Gastroesophageal sphincter (tissue), 4 donors: ENCODE results near the gene EARS2. TPM values are rescaled to one million over a fixed set of nuclear protein-coding genes. Genes with fewer than 3 reads are reported as not detected.
"Not testable (repeated sequence)": the region's sequence is repeated elsewhere in the genome, so short reads cannot be mapped to it uniquely, and the experiment has no call there.

Experiments used
- ATAC-seq: fragments of 150-250 bp; one replicate; pipeline ENCODE4 v1.9.1; 2016; ENCODE audit warnings: mild to moderate bottlenecking, moderate library complexity
- H3K27ac ChIP-seq, 4 donors: fragments of 200-600 bp; sonication (generic) in 3 of 4; 1 replicate in 3 of 4; 2 replicates in 1 of 4; pipeline ENCODE4 v1.5.1; 2016 to 2019
- H3K27me3 ChIP-seq: fragments of 200-600 bp; sonication (generic); one replicate; pipeline ENCODE4 v1.5.1; 2019
- H3K36me3 ChIP-seq, 2 donors: fragments of 200-600 bp; sonication (generic); one replicate each; pipeline ENCODE4 v1.5.1; 2019; ENCODE audit warnings: control low read depth in 1 of 2
- H3K4me1 ChIP-seq, 3 donors: fragments of 200-600 bp; sonication (generic); 1 replicate in 2 of 3; 2 replicates in 1 of 3; pipeline ENCODE4 v1.5.1; 2016 to 2019; ENCODE audit warnings: control low read depth in 2 of 3
- H3K4me3 ChIP-seq, 2 donors: fragments of 200-600 bp; sonication (generic); one replicate each; pipeline ENCODE4 v1.5.1; 2019; ENCODE audit warnings: mild to moderate bottlenecking in 1 of 2, moderate library complexity in 1 of 2
- H3K9me3 ChIP-seq, 3 donors: fragments of 200-600 bp; sonication (generic); one replicate each; pipeline ENCODE4 v1.5.1; 2017 to 2019; ENCODE audit warnings: control low read depth in 2 of 3
- EP300 ChIP-seq: sonication (generic); formaldehyde crosslinking; IDR thresholded peaks from one replicate; pipeline ENCODE4 v1.6.1; 2017; ENCODE audit warnings: antibody characterized with exemption, mild to moderate bottlenecking
- POLR2A ChIP-seq, 2 donors: fragments of 450-650 bp; IDR thresholded peaks; one replicate each; pipeline ENCODE4 v1.6.1; 2017; ENCODE audit warnings: antibody characterized with exemption in 2 of 2, mild to moderate bottlenecking in 2 of 2, moderate library complexity in 1 of 2
- POLR2AphosphoS5 ChIP-seq: sonication (generic); formaldehyde crosslinking; IDR thresholded peaks from one replicate; pipeline ENCODE4 v1.6.1; 2017; ENCODE audit warnings: antibody characterized with exemption
- WGBS, 2 donors: methylation state at CpG; one replicate each; pipeline ENCODE4 v1.1.5; 2018; ENCODE audit warnings: low coverage in 1 of 2; 5-methylcytosine and 5-hydroxymethylcytosine counted together
- total RNA-seq, 4 donors: library from RNA; depleted of rRNA; stranded (reverse); fragments of >200 nt; gene quantifications; one replicate each; pipeline ENCODE4 v1.1.0, GENCODE V29; 2016
- TF ChIP-seq, protein P1 (sequence below), 4 experiments: fragments of 200-600 bp in 2 of 4; fragments of 450-650 bp in 2 of 4; sonication (generic) in 1 of 4; IDR thresholded peaks; one replicate each; pipeline ENCODE4 v1.5.1; 2017 to 2019; ENCODE audit warnings: antibody characterized with exemption in 4 of 4, mild to moderate bottlenecking in 2 of 4, moderate library complexity in 2 of 4

EARS2 gene
- total RNA-seq, 4 donors from 2014 or later = 9.5 to 28.5 (median 18.8) TPM

- 88 to 94% methylated on average over 6 to 10 of the region's 12 CpGs for WGBS, 2 donors
- no peak for TF ChIP-seq EP300
- no peak for TF ChIP-seq POLR2AphosphoS5
- TF ChIP-seq, protein P1, sequence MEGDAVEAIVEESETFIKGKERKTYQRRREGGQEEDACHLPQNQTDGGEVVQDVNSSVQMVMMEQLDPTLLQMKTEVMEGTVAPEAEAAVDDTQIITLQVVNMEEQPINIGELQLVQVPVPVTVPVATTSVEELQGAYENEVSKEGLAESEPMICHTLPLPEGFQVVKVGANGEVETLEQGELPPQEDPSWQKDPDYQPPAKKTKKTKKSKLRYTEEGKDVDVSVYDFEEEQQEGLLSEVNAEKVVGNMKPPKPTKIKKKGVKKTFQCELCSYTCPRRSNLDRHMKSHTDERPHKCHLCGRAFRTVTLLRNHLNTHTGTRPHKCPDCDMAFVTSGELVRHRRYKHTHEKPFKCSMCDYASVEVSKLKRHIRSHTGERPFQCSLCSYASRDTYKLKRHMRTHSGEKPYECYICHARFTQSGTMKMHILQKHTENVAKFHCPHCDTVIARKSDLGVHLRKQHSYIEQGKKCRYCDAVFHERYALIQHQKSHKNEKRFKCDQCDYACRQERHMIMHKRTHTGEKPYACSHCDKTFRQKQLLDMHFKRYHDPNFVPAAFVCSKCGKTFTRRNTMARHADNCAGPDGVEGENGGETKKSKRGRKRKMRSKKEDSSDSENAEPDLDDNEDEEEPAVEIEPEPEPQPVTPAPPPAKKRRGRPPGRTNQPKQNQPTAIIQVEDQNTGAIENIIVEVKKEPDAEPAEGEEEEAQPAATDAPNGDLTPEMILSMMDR (IDR thresholded peaks at IDR 0.05) = no peak
- TF ChIP-seq POLR2A (IDR thresholded peaks at IDR 0.05) = no peak
- no peak for ATAC-seq
- Histone ChIP-seq H3K27ac (no peak overlapping the region), H3K27me3 (no peaks in the 10 kb centered on the region), H3K36me3 (peaks cover 0 to 52% of the 10 kb centered on the region in 2 donors), H3K4me1 (peaks cover 4 to 43% (median 14%) of the 10 kb centered on the region in 3 donors), H3K4me3 (no peak overlapping the region), H3K9me3 (no peaks in the 10 kb centered on the region)
These were observed 37.0 kb upstream of the EARS2 start for GRCh38 chr16:23594186-23594585.

GRCh38 chr16:23590181-23590580 lies 33.0 kb upstream of the EARS2 start:
- Histone ChIP-seq H3K36me3 (peaks cover 0 to 92% of the 10 kb centered on the region in 2 donors), H3K27me3 (no peaks in the 10 kb centered on the region), H3K9me3 (no peaks in the 10 kb centered on the region), H3K4me1 (peaks cover 3 to 37% (median 11%) of the 10 kb centered on the region in 3 donors), H3K4me3 (no peak overlapping the region), H3K27ac (no peak overlapping the region)
- no peak for ATAC-seq
- WGBS, 2 donors = 60 to 73% methylated on average over 2 to 3 of the region's 3 CpGs
- TF ChIP-seq, protein P1 (IDR thresholded peaks at IDR 0.05) = no peak
- TF ChIP-seq EP300 (no peak), POLR2A (IDR thresholded peaks at IDR 0.05) (no peak), POLR2AphosphoS5 (no peak)

DNA sequence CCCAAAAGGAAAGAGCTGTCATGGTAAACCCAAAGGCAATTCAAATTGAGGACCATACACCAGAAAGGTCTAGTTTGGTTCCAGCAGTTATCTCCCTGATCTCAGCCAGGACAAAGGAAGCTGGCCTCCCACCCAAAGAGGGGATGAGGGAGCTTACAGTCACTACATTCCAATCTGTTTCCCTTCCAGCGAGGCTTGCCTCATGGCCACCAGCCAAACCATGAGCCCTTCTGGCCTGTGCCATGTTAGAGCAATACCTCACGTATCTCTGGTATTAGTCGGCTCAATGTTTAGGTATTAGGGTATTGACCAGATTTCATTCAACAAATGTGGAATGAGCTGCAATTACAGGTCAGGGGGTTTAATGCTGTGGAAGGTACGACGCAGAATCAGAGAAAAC lies 30.6 kb upstream of the EARS2 start:
- Histone ChIP-seq H3K36me3 (peaks cover 0 to 96% of the 10 kb centered on the region in 2 donors), H3K4me1 (peaks cover 0 to 12% (median 0%) of the 10 kb centered on the region in 3 donors), H3K4me3 (no peak overlapping the region), H3K9me3 (no peaks in the 10 kb centered on the region), H3K27me3 (no peaks in the 10 kb centered on the region), H3K27ac (no peak overlapping the region)
- WGBS, 2 donors = 42 to 67% methylated on average over 4 to 5 of the region's 5 CpGs
- ATAC-seq = no peak
- no peak for TF ChIP-seq POLR2AphosphoS5
- TF ChIP-seq POLR2A (IDR thresholded peaks at IDR 0.05) = no peak
- TF ChIP-seq, protein P1 (IDR thresholded peaks at IDR 0.05) = no peak
- TF ChIP-seq EP300 = no peak

DNA sequence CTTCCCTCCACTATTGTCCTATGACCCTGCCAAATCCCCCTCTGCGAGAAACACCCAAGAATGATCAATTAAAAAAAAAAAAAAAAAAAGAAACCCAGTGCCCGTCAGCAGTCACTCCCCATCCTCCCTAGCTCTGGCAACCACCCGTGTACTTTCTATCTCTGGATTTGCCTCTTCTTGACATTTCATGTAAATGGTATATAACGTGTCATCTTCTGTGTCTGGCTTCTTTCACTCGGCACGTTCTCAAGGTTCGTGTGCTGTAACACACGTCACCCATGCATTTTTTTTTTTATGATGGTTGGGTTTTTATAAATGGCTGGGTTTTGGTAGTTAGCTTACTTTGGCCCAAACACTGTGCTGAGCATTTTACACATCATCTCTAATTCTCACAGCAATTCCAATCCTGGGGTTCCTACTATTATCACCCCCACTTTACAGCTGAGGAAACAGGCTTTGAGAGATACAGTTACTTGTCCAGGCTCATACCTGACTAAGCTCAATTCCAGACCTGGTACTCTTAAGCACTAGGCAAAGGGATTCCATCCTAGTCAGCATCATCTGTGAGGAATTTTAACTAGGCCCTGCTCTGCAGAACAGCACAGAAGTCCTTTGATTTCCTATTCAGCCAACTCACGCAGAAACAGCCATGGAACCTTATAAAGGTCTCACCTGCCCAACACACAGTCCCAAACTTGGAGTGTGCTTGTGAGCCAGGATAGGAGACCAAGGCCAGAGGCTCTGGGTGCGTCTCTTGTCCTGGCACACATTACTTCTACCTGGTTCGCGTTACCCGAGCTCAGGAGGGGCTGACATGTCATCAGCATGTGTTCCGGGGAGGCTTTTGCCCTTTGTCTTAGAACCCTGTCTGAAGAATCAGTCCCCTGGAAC lies 27.3 kb upstream of the EARS2 start:
- no peak for ATAC-seq
- no peaks in the 10 kb centered on the region for H3K27me3 ChIP-seq
- H3K27ac ChIP-seq = peak overlapping the region in 2 of 4 donors; percentile 35 to 58
- peaks cover 0 to 6% (median 0%) of the 10 kb centered on the region in 3 donors for H3K4me1 ChIP-seq
- H3K4me3 ChIP-seq = no peak overlapping the region
- TF ChIP-seq, protein P1 (IDR thresholded peaks at IDR 0.05) = no peak
- TF ChIP-seq EP300 (no peak), POLR2A (IDR thresholded peaks at IDR 0.05) (no peak), POLR2AphosphoS5 (no peak)
- H3K9me3 ChIP-seq = no peaks in the 10 kb centered on the region
- H3K36me3 ChIP-seq = peaks cover 0 to 96% of the 10 kb centered on the region in 2 donors
- WGBS, 2 donors = 47 to 60% methylated on average over 3 to 8 of the region's 14 CpGs

DNA sequence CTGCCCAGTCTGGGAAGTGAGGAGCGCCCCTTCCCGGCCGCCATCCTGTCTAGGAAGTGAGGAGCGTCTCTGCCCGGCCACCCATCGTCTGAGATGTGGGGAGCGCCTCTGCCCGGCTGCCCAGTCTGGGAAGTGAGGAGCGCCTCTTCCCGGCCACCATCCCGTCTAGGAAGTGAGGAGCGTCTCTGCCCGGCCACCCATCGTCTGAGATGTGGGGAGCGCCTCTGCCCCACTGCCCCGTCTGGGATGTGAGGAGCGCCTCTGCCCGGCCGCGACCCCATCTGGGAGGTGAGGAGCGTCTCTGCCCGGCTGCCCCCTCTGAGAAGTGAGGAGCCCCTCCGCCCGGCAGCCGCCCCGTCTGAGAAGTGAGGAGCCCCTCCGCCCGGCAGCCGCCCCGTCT lies 26.1 kb upstream of the EARS2 start:
- Histone ChIP-seq H3K27ac (peak overlapping the region in 1 of 4 donors; percentile 37), H3K36me3 (peaks cover 0 to 96% of the 10 kb centered on the region in 2 donors)
- WGBS, 2 donors = no CpG with 5 or more reads among the region's 30 CpGs
- not testable (repeated sequence) for ATAC-seq, H3K27me3 ChIP-seq, H3K9me3 ChIP-seq, H3K4me3 ChIP-seq, H3K4me1 ChIP-seq
